NCI-H774 (cell line): ENCODE data around the gene MTMR10.

Experiments
- DNase-seq: peaks from one replicate; lab custom pipeline; 2025; lab: John Stamatoyannopoulos, UW

The MTMR10 gene

GRCh38 chr15:30919877-30920550 lies 71.4 kb downstream of the MTMR10 start:
- no peak for DNase-seq

- DNase-seq, result no peak
These were observed 73.1 kb downstream of the MTMR10 start for GRCh38 chr15:30918366-30918765.

GRCh38 chr15:30917675-30918074 lies 73.8 kb downstream of the MTMR10 start:
- DNase-seq, result no peak

GRCh38 chr15:30917013-30917412 lies 74.4 kb downstream of the MTMR10 start:
- no peak for DNase-seq

GRCh38 chr15:30913761-30914160 lies 77.7 kb downstream of the MTMR10 start:
- no peak for DNase-seq

GRCh38 chr15:30906366-30906765 lies 85.1 kb downstream of the MTMR10 start:
- no peak for DNase-seq

GRCh38 chr15:30905821-30906220 lies 85.6 kb downstream of the MTMR10 start:
- no peak for DNase-seq

- no peak for DNase-seq
These were observed 86.6 kb downstream of the MTMR10 start for GRCh38 chr15:30904812-30905211.

- DNase-seq, result no peak
These were observed 87.8 kb downstream of the MTMR10 start, which contains the start of gene FAN1 for GRCh38 chr15:30903497-30904187. Gene FAN1, plus strand, starts transcription at chr15:30903915. Its CDS starts 749 bp downstream, at chr15:30904664.

- DNase-seq, result no peak
These were observed 89.5 kb downstream of the MTMR10 start for GRCh38 chr15:30901889-30902288.

GRCh38 chr15:30896211-30896606 lies 95.2 kb downstream of the MTMR10 start:
- DNase-seq, result no peak

- DNase-seq, result no peak
These were observed 95.8 kb downstream of the MTMR10 start for GRCh38 chr15:30895461-30896210.

- no peak for DNase-seq
These were observed 102.2 kb downstream of the MTMR10 start for GRCh38 chr15:30889196-30889595.
